ENCODE results near the gene ZNF134.

ZNF134 gene

DNA sequence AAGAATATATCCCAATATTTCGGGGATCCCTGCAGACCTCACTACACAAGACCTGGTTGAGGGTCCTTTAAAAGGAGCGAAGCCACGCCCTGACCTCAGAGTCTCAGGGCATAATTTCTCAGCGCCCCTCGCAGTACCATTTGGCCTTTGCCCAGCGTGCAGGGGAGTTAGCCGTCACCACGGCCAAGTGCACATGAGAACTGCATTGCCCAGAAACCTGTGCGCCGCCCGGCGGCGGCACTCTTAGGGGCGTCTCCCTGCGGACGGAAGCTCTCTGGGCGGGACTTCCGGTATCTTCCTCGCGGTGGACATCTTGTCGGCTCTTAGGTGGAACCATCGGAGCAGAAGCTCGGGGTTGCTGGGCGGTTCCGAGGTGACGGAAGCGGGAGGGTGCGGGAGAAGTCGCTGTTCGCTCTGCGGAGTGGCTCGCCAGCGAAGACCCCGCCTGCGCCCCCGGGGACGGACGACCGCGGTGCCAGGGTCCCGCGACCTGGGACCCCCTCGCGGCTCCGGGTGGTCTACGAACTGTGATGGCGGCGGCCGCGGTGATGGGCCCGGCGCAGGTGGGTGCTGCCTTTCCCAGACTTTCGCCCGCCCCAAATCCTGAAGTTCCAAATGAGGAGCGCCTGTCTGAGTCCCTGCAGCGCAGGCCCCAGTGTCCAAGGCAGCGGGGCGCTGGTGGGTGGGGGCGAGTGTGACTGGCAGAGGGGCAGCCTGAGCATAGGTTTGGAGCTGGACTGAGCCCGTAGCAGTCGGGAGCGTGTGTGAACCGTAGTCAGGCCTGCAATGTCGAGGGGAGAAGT, at the start of gene ZNF134:
TSS of gene ZNF134 (plus strand) at position 302 of the 803 bp plus-strand sequence. CDS start 5,227 bp downstream, outside the sequence.
- H3K27ac Mint-ChIP-seq: peak within 1 kb of the TSS; percentile 76
- peaks cover 67% of the 10 kb centered on the region for H3K9me3 Mint-ChIP-seq
- DNase-seq: peak; percentile 91
- no peaks in the 10 kb centered on the region for H3K27me3 Mint-ChIP-seq
- H3K36me3 Mint-ChIP-seq (ENCODE audit: low read depth): peaks cover 80% of the 10 kb centered on the region
- peaks cover 32% of the 10 kb centered on the region for H3K4me1 Mint-ChIP-seq (ENCODE audit: low read depth)
- peak within 1 kb of the TSS; percentile 91 for H3K4me3 Mint-ChIP-seq

DNA sequence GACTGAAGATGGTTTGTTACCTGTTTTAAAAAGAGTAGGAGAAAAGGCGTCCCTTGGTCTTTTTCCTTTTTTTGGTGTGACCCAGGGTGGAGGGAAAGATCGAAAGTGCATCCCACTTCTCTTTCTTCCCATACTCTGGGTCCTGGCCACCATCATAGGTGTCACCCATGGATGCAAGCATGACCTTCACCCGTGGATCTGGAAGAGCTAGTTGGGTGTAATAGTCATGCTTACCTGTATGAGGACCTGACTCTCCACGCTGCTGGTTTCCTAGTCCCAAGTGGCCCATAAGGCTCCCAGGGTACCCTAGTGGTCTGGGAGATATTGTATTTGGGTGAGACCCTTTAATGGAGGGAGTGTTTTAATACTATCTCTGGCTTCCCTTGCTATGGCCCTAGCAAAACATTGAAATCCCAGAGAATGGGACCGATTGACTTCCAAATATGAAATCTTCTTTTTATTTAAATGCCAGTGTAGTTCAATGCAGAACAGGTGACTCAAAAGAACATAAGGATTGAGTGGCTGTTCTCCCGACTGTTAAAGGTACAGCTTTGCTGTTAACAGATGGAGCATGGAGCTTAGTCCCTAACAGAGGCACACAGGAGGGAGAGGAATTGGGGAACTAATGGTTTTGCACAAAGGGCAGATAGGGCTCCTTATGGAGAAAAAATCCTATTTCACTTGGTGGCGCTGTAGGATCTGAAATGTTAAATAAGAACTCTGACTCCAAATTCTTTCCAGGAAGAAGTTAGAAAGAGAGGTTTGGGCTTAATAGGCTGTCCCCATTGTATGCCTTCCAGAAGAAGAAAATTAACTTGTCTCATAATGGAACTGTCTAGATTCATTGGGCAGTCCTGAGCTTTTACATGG, 47.4 kb upstream of the ZNF134 start:
- no peak for DNase-seq
- Mint-ChIP-seq H3K4me3 (no peak overlapping the region), H3K9me3 (peaks cover 75% of the 10 kb centered on the region), H3K27me3 (peaks cover 5% of the 10 kb centered on the region), H3K27ac (no peak overlapping the region), H3K4me1 (ENCODE audit: low read depth) (no peaks in the 10 kb centered on the region), H3K36me3 (ENCODE audit: low read depth) (peaks cover 59% of the 10 kb centered on the region)

GRCh38 chr19:57570707-57571106, 43.3 kb upstream of the ZNF134 start:
- H3K36me3 Mint-ChIP-seq (ENCODE audit: low read depth): peaks cover 82% of the 10 kb centered on the region
- no peak overlapping the region for H3K27ac Mint-ChIP-seq
- H3K27me3 Mint-ChIP-seq: no peaks in the 10 kb centered on the region
- H3K4me1 Mint-ChIP-seq (ENCODE audit: low read depth): no peaks in the 10 kb centered on the region
- peaks cover 85% of the 10 kb centered on the region for H3K9me3 Mint-ChIP-seq
- no peak for DNase-seq
- no peak overlapping the region for H3K4me3 Mint-ChIP-seq

DNA sequence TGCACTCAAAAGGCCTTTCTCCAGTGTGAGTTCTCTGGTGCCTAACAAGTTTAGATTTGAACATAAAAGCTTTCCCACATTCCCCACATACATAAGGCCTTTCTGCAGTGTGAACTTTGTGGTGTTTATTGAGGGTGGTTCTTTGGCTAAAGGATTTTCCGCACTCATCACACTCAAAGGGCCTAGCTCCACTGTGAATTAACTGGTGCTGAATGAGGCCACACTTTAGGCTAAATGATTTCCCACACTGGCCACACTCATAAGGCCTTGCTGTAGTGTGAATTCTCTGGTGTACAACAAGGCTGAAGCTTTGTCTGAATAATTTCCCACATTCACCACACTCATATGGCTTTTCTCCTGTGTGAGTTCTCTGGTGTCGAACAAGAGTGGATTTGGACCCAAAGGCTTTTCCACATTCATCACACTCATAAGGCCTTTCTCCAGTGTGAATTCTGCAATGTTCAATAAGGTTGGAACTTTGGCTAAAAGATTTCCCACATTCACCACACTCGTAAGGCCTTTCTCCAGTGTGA, 41.6 kb upstream of the ZNF134 start:
- Mint-ChIP-seq H3K9me3 (peaks cover 84% of the 10 kb centered on the region), H3K27ac (no peak overlapping the region)

GRCh38 chr19:57576661-57577060, 37.4 kb upstream of the ZNF134 start:
- Mint-ChIP-seq H3K36me3 (ENCODE audit: low read depth) (peaks cover 82% of the 10 kb centered on the region), H3K27me3 (no peaks in the 10 kb centered on the region), H3K27ac (no peak overlapping the region), H3K4me1 (ENCODE audit: low read depth) (peaks cover 23% of the 10 kb centered on the region), H3K4me3 (no peak overlapping the region), H3K9me3 (peaks cover 75% of the 10 kb centered on the region)
- DNase-seq: no peak

More for the DNA sequence above, 41.6 kb upstream of the ZNF134 start:
- peaks cover 9% of the 10 kb centered on the region for H3K4me1 Mint-ChIP-seq (ENCODE audit: low read depth)
- no peak overlapping the region for H3K4me3 Mint-ChIP-seq
- H3K36me3 Mint-ChIP-seq (ENCODE audit: low read depth): peaks cover 84% of the 10 kb centered on the region
- no peak for DNase-seq
- H3K27me3 Mint-ChIP-seq: no peaks in the 10 kb centered on the region

GRCh38 chr19:57578487-57579205, 35.4 kb upstream of the ZNF134 start, which contains the start of gene ZNF416:
ZNF416 (minus strand) TSS chr19:57578911; CDS start chr19:57578704, 207 bp downstream.
- peaks cover 67% of the 10 kb centered on the region for H3K9me3 Mint-ChIP-seq
- H3K4me1 Mint-ChIP-seq (ENCODE audit: low read depth): peaks cover 27% of the 10 kb centered on the region
- DNase-seq: peak; percentile 92
- peak within 1 kb of the TSS; percentile 80 for H3K4me3 Mint-ChIP-seq
- H3K36me3 Mint-ChIP-seq (ENCODE audit: low read depth): peaks cover 77% of the 10 kb centered on the region
- peak within 1 kb of the TSS; percentile 57 for H3K27ac Mint-ChIP-seq
- no peaks in the 10 kb centered on the region for H3K27me3 Mint-ChIP-seq

DNA sequence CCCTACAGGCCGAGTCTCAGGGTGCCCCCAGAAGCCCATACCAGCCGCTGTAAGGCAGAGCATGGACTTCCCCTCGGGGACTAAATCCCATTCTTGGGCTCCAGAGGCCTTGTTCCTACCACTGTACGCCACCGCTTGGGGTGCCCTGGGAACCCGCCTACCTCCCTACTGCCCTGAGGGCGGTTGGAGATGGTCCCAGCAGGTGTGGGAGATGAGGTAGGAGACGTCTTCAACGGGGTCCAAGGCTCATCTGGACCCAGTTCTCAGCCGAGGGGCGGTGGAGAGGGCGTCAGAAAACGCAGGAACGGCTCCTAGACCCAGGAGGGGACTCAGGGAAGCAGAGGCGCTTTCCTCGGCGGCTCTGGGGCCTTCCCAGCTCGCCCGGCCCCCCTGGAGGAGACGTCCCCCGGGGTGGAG, 30.9 kb upstream of the ZNF134 start:
- no peak for DNase-seq
- H3K4me3 Mint-ChIP-seq: no peak overlapping the region
- no peaks in the 10 kb centered on the region for H3K27me3 Mint-ChIP-seq
- H3K27ac Mint-ChIP-seq: no peak overlapping the region
- peaks cover 75% of the 10 kb centered on the region for H3K36me3 Mint-ChIP-seq (ENCODE audit: low read depth)
- H3K9me3 Mint-ChIP-seq: peaks cover 64% of the 10 kb centered on the region
- peaks cover 27% of the 10 kb centered on the region for H3K4me1 Mint-ChIP-seq (ENCODE audit: low read depth)

DNA sequence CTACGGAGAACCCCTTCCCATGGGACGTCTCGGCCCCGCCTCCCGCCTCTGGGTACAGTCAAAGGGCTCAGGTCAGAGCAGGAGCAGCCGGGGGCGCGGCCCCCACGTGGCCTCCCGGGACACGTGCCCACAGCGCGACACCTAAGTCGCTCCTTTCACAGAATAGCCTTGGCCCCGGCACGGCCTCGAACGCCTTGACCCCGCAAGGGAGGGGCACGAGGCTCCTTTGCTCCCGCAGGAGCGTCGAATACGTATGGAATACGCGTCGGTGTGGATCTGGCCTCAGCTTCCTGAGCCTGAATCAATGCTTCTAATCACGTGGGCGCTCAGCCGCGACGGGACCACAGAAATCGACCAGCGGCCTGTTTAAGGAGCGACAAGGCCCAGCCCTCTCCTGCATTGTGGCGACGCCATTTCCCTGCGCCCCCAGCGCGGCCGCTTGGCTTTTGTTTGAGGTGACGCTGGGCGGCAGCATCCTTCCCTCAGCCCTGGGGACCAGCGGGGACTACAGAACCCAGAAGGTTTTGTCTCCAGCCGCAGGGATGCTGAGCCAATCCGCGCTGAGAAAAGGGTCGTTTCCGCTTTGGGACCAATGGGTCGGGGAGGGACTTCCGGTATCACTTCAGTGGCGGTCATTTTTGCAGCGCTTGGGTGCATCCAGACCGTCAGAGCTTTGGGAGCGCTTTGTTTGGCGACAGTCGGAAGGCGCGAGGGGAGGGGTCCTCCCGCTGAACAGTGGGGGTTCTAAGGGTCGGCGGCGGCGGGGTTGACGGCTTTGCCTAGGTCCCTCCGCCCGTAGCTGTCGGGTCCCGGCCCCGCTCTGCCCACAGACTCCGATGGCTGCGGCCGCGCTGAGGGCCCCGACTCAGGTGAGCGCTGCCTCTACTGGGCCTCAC, 30.3 kb upstream of the ZNF134 start, which contains the start of gene ZIK1:
TSS of gene ZIK1 (plus strand) at position 625 of the 896 bp plus-strand sequence. CDS start at position 837, 212 bp downstream.
- no peaks in the 10 kb centered on the region for H3K27me3 Mint-ChIP-seq
- H3K27ac Mint-ChIP-seq: peak within 1 kb of the TSS; percentile 87
- H3K36me3 Mint-ChIP-seq (ENCODE audit: low read depth): peaks cover 76% of the 10 kb centered on the region
- DNase-seq: peak; percentile 84
- peaks cover 67% of the 10 kb centered on the region for H3K9me3 Mint-ChIP-seq
- H3K4me1 Mint-ChIP-seq (ENCODE audit: low read depth): peaks cover 26% of the 10 kb centered on the region
- peak within 1 kb of the TSS; percentile 86 for H3K4me3 Mint-ChIP-seq

DNA sequence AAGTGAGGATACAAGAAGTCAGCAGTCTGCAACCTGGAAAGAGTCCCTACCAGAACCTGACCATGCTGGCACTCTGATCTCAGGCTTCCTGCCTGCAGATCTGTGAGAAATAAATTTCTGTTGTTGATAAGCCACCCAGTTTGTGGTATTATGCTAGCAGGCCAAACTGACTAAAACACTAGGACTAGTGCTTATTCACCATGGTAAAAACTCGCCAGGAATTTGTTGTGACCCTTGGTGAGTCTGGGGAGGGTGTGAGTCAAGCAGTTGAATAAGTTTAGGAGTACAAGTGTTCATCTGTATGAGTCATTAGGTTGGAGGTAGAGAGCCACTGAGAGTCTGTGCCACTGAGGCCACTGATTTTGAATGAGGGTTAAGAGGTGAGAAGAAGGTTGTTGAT, 26.5 kb upstream of the ZNF134 start:
- peaks cover 79% of the 10 kb centered on the region for H3K9me3 Mint-ChIP-seq
- H3K36me3 Mint-ChIP-seq (ENCODE audit: low read depth): peaks cover 95% of the 10 kb centered on the region
- H3K27ac Mint-ChIP-seq: no peak overlapping the region
- no peak for DNase-seq
- peaks cover 19% of the 10 kb centered on the region for H3K4me1 Mint-ChIP-seq (ENCODE audit: low read depth)
- H3K4me3 Mint-ChIP-seq: no peak overlapping the region
- no peaks in the 10 kb centered on the region for H3K27me3 Mint-ChIP-seq

- peaks cover 60% of the 10 kb centered on the region for H3K9me3 Mint-ChIP-seq
- peak overlapping the region; percentile 79 for H3K27ac Mint-ChIP-seq
- H3K4me3 Mint-ChIP-seq: peak overlapping the region; percentile 85
- peaks cover 56% of the 10 kb centered on the region for H3K36me3 Mint-ChIP-seq (ENCODE audit: low read depth)
- H3K27me3 Mint-ChIP-seq: no peaks in the 10 kb centered on the region
- no peak for DNase-seq
- peaks cover 20% of the 10 kb centered on the region for H3K4me1 Mint-ChIP-seq (ENCODE audit: low read depth)
These were observed 14.7 kb upstream of the ZNF134 start for GRCh38 chr19:57599377-57599760.

DNA sequence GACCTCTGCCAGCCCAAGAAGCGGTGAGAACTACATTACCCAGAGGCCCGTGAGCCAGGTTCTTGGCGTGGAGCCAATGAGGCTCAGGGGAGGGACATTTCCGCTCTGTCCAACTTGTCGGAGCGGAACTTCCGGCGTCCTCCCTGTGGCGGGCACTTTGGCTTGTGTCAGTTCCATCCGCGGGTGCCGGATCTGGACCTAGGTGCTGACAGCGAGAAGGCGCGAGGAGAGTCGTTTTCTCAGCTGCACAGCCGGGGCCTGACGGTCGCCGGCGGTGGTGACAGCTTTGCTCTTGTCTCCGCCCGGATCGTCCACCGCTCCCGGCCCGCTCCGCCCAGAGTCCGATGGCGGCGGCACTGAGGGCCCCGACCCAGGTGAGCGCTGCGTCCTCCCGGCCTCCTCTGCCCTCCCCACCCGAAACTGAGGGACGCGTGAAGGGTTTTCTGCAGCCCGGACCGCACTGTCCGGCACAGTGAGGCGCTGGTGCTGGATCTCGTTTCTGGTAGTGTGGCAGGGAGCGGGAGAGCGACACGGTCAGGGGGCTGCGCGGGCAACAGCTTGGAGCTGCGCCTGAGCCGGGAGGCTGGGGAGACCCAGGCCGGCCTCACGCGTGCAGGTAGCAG, 14.2 kb upstream of the ZNF134 start, which contains the start of gene ZNF530:
TSS of gene ZNF530 (plus strand) at position 125 of the 623 bp plus-strand sequence. CDS start 4,461 bp downstream, outside the sequence.
- Mint-ChIP-seq H3K36me3 (ENCODE audit: low read depth) (peaks cover 59% of the 10 kb centered on the region), H3K4me3 (peak within 1 kb of the TSS; percentile 85), H3K27me3 (no peaks in the 10 kb centered on the region), H3K9me3 (peaks cover 61% of the 10 kb centered on the region), H3K4me1 (ENCODE audit: low read depth) (peaks cover 20% of the 10 kb centered on the region), H3K27ac (peak within 1 kb of the TSS; percentile 79)
- peak; percentile 92 for DNase-seq

DNA sequence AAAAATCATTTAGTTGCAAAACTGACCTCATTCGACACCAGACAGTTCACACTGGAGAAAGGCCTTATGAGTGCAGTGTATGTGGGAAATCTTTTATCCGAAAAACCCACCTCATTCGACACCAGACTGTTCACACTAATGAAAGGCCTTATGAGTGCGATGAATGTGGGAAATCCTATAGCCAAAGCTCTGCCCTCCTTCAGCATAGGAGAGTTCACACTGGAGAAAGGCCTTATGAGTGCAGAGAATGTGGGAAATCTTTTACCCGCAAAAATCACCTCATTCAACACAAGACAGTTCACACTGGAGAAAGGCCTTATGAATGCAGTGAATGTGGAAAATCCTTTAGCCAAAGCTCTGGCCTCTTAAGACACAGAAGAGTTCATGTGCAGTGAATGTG, 7.1 kb upstream of the ZNF134 start:
- Mint-ChIP-seq H3K36me3 (ENCODE audit: low read depth) (peaks cover 84% of the 10 kb centered on the region), H3K9me3 (peaks cover 76% of the 10 kb centered on the region)

DNA sequence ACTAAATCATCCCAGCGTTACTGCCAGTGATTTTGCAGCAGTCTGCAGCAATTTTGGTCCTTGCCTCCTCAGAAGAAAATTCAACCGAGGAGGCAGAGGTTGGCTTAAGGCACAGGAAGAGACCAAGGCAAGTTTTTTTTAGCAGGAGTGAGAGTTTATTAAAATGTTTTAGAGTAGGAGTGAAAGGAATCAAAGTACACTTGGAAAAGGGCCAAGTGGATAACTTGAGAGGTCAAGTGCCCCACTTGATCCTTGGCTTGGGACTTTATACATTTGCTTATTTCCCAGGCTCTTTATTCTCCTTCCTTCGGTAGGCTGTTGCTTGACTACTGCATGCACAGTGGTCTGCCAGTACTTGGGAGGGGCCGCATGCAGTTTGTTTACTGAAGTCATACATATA, 2.9 kb upstream of the ZNF134 start:
- Mint-ChIP-seq H3K27me3 (no peaks in the 10 kb centered on the region), H3K36me3 (ENCODE audit: low read depth) (peaks cover 80% of the 10 kb centered on the region), H3K9me3 (peaks cover 67% of the 10 kb centered on the region)

More for the DNA sequence above, 7.1 kb upstream of the ZNF134 start:
- H3K4me3 Mint-ChIP-seq: no peak overlapping the region
- H3K27ac Mint-ChIP-seq: no peak overlapping the region
- no peaks in the 10 kb centered on the region for H3K4me1 Mint-ChIP-seq (ENCODE audit: low read depth)
- no peak for DNase-seq
- no peaks in the 10 kb centered on the region for H3K27me3 Mint-ChIP-seq

More for the DNA sequence above, 2.9 kb upstream of the ZNF134 start:
- Mint-ChIP-seq H3K4me1 (ENCODE audit: low read depth) (peaks cover 21% of the 10 kb centered on the region), H3K4me3 (no peak overlapping the region), H3K27ac (no peak overlapping the region)
- no peak for DNase-seq

Measured in activated T-cell treated with anti-CD3 and anti-CD28 coated beads, Interleukin-2, amount 50 U/mL, for 24 hours (primary cell).